K562 (cell line): ENCODE measurements around the gene CLDN5. TPM values are rescaled to one million over a fixed set of nuclear protein-coding genes. Genes with fewer than 3 reads are reported as not detected.

Experiments
- ARHGAP35 ChIP-seq: fragments of 450-650 bp; IDR thresholded peaks from 2 replicates; pipeline ENCODE4 v1.6.1; 2018; ENCODE audit not compliant: partially characterized antibody
- CBFB ChIP-seq: sonication (generic); formaldehyde crosslinking; IDR thresholded peaks from 2 replicates; pipeline ENCODE4 v1.4.0; 2020; ENCODE audit warnings: mild to moderate bottlenecking, missing genetic modification reagents
- ESRRB ChIP-seq: fragments of 250-450 bp; sonication (Bioruptor Pico); IDR thresholded peaks from 2 replicates; pipeline ENCODE4 v1.5.0; 2020; ENCODE audit warnings: mild to moderate bottlenecking, moderate library complexity, borderline replicate concordance
- FOSL1 ChIP-seq: fragments of 200-800 bp; sonication (Bioruptor generic); conservative IDR thresholded peaks from 2 replicates; pipeline ENCODE4 v1.6.1; 2016; ENCODE audit warnings: missing genetic modification characterization, missing compliant biosample characterization
- IRF2 ChIP-seq: sonication (generic); formaldehyde crosslinking; IDR thresholded peaks from 2 replicates; pipeline ENCODE4 v1.8.1; 2022; ENCODE audit warnings: mild to moderate bottlenecking, missing genetic modification reagents
- KLF1 ChIP-seq: fragments of 450-650 bp; IDR thresholded peaks from 2 replicates; pipeline ENCODE4 v1.6.1; 2016; ENCODE audit warnings: missing genetic modification characterization, missing compliant biosample characterization
- NONO ChIP-seq, 2 experiments: fragments of 200-400 bp in 1 of 2; fragments of 450-650 bp in 1 of 2; formaldehyde crosslinking in 1 of 2; IDR thresholded peaks; 2 replicates each; pipeline ENCODE4 v1.6.1; 2017; ENCODE audit warnings: low read depth in 2 of 2, mild to moderate bottlenecking in 2 of 2, moderate library complexity in 2 of 2, low read length in 1 of 2
- SNRNP70 ChIP-seq: fragments of 200-400 bp; formaldehyde crosslinking; optimal IDR thresholded peaks from 2 replicates; pipeline ENCODE3; 2017; ENCODE audit warnings: low read depth, low read length
- TFAP4 ChIP-seq: sonication (generic); formaldehyde crosslinking; IDR thresholded peaks from 2 replicates; pipeline ENCODE4 v1.8.0; 2022; ENCODE audit warnings: missing genetic modification reagents, mild to moderate bottlenecking, moderate library complexity, borderline replicate concordance
- ZBTB40 ChIP-seq, 2 experiments: fragments of 450-650 bp in 1 of 2; sonication (generic) in 1 of 2; formaldehyde crosslinking in 1 of 2; IDR thresholded peaks; 2 replicates each; pipeline versions ENCODE4 v1.7.1 to v1.9.0; 2016 to 2022; ENCODE audit warnings: inconsistent platforms in 1 of 2, mild to moderate bottlenecking in 1 of 2, missing genetic modification reagents in 1 of 2
- ZNF3 ChIP-seq: fragments of 250-450 bp; sonication (Bioruptor Pico); IDR thresholded peaks from 2 replicates; pipeline ENCODE4 v1.5.0; 2021; ENCODE audit warnings: mild to moderate bottlenecking, moderate library complexity
- polyA plus RNA-seq, 8 experiments: library from polyadenylated mRNA; depleted of rRNA in 4 of 8; stranded (reverse) in 5 of 8; unstranded in 3 of 8; fragments of >200 nt; fragmentation: Nextera tagmentation in 2 of 8; fragmentation: Illumina TruSeq in 1 of 8; extraction: Ambion mirVana in 2 of 8; extraction: Trizol in 1 of 8; gene quantifications; 2 replicates each; pipeline versions ENCODE4 v1.2.1 to v1.2.3, GENCODE V29; 2011 to 2014; ENCODE audit warnings: inconsistent platforms in 1 of 8, missing spikeins in 1 of 8
- total RNA-seq, 7 experiments: library from RNA; depleted of rRNA in 6 of 7; stranded (reverse); fragments of >200 nt in 6 of 7; fragmentation: Illumina TruSeq in 2 of 7; extraction: Trizol in 2 of 7; gene quantifications; 2 replicates each; pipeline versions ENCODE4 v1.2.1 to v1.2.3, GENCODE V29; 2011 to 2021; ENCODE audit warnings: low replicate concordance in 1 of 7
- TF ChIP-seq, protein P1 (sequence below): sonication (generic); formaldehyde crosslinking; IDR thresholded peaks from 2 replicates; pipeline ENCODE4 v1.8.0; 2022; ENCODE audit warnings: mild to moderate bottlenecking, low read depth, missing genetic modification reagents

Gene CLDN5
- total and polyA plus RNA-seq, 9 of the 15 experiments (the other 6 are each of a cell fraction or from before 2014, with no cell fraction given), result 0.20 TPM; not detected in 8

DNA sequence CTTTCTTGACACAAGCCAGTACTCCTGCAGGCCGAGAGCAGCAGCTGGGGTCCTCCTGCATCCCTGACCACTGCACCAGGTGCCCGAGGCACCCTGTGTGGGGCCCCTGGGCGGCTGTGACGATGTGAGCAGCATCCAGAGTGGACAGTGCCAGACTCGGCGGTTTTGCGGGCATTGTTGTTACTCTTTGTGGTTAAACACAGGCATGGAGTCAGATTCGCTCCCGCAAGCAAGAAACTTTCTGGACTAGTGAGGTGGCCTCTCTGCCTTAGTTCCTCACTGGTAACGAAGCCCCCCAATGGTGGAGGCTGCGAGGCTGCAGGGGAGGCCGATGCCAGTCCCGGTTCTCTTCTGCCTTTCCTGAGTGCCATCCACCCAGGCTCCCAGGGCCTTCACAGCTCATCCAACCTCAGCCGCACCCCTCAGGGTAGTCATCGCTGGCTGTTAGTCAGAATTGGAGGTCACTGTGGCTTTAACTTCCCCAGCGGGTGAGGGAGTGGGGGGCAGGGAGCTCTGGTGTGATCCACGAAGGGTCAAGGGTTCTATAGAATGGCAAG, 3.7 kb upstream of the CLDN5 start (continued):
- no peak for TF ChIP-seq ZBTB40 (IDR thresholded peaks at IDR 0.05)
- peak; percentile 45; the same call in 1 of the 2 replicates for TF ChIP-seq ZBTB40 (CRISPR knock-in tag; IDR thresholded peaks at IDR 0.05)
- no peak for TF ChIP-seq NONO (IDR thresholded peaks at IDR 0.05; ENCODE audit: low read depth in 2 of 2, low read length in 1 of 2)
- TF ChIP-seq ARHGAP35, result no peak
- peak; percentile 93 for TF ChIP-seq CBFB (CRISPR knock-in tag)
- 0 out of 2 replicates have a peak, but pooled peaks have one; percentile 53 for TF ChIP-seq IRF2 (CRISPR knock-in tag)
- no peak for TF ChIP-seq SNRNP70
- no peak for TF ChIP-seq KLF1 (tag)
- TF ChIP-seq ESRRB (CRISPR knock-in tag), result no peak
- TF ChIP-seq FOSL1 (tag), result peak; percentile 46; the same call in 1 of the 2 replicates
- TF ChIP-seq ZNF3 (CRISPR knock-in tag), result no peak
- peak; percentile 22; the same call in 1 of the 2 replicates for TF ChIP-seq TFAP4 (CRISPR knock-in tag)
- TF ChIP-seq, protein P1, sequence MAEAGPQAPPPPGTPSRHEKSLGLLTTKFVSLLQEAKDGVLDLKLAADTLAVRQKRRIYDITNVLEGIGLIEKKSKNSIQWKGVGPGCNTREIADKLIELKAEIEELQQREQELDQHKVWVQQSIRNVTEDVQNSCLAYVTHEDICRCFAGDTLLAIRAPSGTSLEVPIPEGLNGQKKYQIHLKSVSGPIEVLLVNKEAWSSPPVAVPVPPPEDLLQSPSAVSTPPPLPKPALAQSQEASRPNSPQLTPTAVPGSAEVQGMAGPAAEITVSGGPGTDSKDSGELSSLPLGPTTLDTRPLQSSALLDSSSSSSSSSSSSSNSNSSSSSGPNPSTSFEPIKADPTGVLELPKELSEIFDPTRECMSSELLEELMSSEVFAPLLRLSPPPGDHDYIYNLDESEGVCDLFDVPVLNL (CRISPR knock-in tag), result 0 out of 2 replicates have a peak, but pooled peaks have one; percentile 37
